Stimulated activated naive CD4-positive, alpha-beta T cell treated with Interleukin-2 at 50 U/mL for 16 hours (primary cell): Measurements from ENCODE around the gene CHKA.
"Not testable (repeated sequence)": the region's sequence is repeated elsewhere in the genome, so short reads cannot be mapped to it uniquely, and the experiment has no call there.

Experiments
- DNase-seq: peaks from one replicate; lab custom pipeline; 2025; lab: John Stamatoyannopoulos, UW

CHKA gene

GRCh38 chr11:68116126-68116525, 5.1 kb downstream of the CHKA start:
- no peak for DNase-seq

- DNase-seq = no peak
Measured at GRCh38 chr11:68115285-68115684, 5.9 kb downstream of the CHKA start.

- no peak for DNase-seq
Measured at GRCh38 chr11:68113986-68114385, 7.2 kb downstream of the CHKA start.

GRCh38 chr11:68107689-68108088, 13.5 kb downstream of the CHKA start:
- DNase-seq = no peak

- no peak for DNase-seq
Measured at GRCh38 chr11:68106165-68106940, 14.8 kb downstream of the CHKA start.

- DNase-seq = no peak
Measured at GRCh38 chr11:68099474-68100405, 21.4 kb downstream of the CHKA start.

GRCh38 chr11:68099057-68099456, 22.1 kb downstream of the CHKA start:
- DNase-seq = no peak

- DNase-seq = no peak
Measured at GRCh38 chr11:68096962-68097361, 24.2 kb downstream of the CHKA start.

- DNase-seq = no peak
Measured at GRCh38 chr11:68093565-68093964, 27.6 kb downstream of the CHKA start.

- DNase-seq = not testable (repeated sequence)
Measured at GRCh38 chr11:68092946-68093345, 28.2 kb downstream of the CHKA start.

GRCh38 chr11:68092411-68092810, 28.8 kb downstream of the CHKA start:
- no peak for DNase-seq

GRCh38 chr11:68090706-68091105, 30.5 kb downstream of the CHKA start:
- DNase-seq = no peak

GRCh38 chr11:68090287-68090686, 30.9 kb downstream of the CHKA start:
- DNase-seq = no peak

GRCh38 chr11:68089679-68090078, 31.5 kb downstream of the CHKA start:
- DNase-seq = no peak

- DNase-seq = no peak
Measured at GRCh38 chr11:68083517-68083916, 37.7 kb downstream of the CHKA start.

- no peak for DNase-seq
Measured at GRCh38 chr11:68082481-68082880, 38.7 kb downstream of the CHKA start.

GRCh38 chr11:68081691-68082090, 39.5 kb downstream of the CHKA start:
- no peak for DNase-seq

GRCh38 chr11:68080860-68081259, 40.3 kb downstream of the CHKA start:
- DNase-seq = no peak

GRCh38 chr11:68077617-68078582, 43.3 kb downstream of the CHKA start:
- no peak for DNase-seq

- no peak for DNase-seq
Measured at GRCh38 chr11:68076371-68077042, 44.7 kb downstream of the CHKA start.
